DMS53 treated with DMSO at 0.1 percent for 48 hours (cell line): ENCODE data around the gene TMEM184A.
"Not testable (repeated sequence)": the region's sequence is repeated elsewhere in the genome, so short reads cannot be mapped to it uniquely, and the experiment has no call there.

ENCODE experiments used
- DNase-seq: peaks from one replicate; lab custom pipeline; 2025; ENCODE audit not compliant: unreplicated experiment; lab: John Stamatoyannopoulos, UW

TMEM184A gene

DNA sequence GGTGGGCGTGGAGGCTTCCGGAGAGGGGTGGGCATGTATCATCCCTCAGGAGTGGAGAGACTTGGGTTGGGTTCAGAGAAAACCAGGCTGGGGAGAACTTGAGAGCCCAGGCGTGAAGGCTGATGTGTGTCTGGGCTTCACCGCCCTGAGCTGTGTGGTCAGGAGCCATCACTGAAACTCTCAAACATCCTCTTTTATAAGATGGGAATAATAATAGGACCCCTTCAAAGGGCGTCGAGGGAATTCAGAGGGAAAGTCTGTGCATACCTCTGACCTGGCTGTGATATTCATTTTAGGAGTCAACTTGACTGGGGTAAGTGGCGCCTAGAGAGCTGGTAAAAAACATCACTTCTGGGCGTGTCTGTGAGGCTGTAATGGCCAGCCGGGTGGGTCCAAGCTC lies 34.9 kb upstream of the TMEM184A start:
- DNase-seq = no peak

DNA sequence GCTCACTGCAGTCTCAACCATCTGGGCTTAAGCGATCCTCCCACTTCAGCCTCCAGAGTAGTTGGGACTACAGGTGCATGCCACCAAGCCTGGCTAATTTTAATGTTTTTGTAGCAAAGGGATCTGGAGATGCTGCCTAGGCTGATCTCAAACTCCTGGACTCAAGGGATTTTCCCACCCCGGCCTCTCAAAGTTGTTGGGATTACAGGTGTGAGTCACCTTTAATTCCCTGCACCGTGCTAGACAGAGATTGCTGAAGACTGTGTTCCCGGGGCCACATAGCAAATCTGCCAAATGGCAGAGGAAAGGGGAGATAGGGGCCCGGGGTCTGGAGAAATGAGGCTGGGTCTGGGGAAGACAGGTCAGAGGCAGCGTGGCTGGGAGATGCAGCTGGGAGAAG lies 34.5 kb upstream of the TMEM184A start:
- DNase-seq = no peak

DNA sequence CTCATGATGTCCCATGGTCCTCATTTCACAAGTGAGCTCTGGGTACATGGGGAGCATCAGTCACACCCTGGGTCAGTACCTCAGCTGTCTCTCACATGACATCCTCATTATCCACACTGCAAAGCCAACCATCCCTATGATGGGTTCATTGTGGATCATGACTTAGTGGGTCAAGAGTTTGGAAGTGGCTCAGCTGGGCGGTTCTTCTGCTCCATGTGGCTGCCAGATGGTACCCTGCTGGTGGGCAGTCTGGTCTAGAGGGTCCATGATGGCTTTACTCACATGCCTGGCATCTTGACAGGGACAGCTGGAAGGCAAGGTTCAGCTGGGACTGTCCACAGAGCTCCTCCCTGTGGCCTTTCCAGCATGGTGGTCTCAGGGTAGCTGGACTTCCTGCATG lies 33.0 kb upstream of the TMEM184A start:
- DNase-seq = no peak

DNA sequence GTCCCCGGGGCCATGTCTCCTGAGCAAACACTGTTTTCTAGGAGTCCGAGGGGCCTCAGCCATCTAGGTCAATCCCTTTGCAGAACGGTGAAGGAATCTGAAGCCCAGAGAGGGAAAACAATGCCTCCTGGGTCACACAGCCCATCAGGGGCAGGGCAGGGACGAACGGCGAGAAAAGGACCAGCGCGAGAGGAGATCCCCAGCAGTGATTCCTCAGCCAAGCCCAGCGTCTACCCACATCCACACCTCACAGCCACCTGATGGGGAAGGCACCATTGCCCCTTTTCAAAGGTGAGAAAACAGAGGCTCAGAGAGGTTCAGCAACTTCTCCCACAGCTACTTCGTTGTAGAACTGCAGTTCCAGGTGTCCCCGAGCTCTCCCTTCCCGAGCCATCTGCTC lies 31.7 kb upstream of the TMEM184A start:
- DNase-seq = no peak

DNA sequence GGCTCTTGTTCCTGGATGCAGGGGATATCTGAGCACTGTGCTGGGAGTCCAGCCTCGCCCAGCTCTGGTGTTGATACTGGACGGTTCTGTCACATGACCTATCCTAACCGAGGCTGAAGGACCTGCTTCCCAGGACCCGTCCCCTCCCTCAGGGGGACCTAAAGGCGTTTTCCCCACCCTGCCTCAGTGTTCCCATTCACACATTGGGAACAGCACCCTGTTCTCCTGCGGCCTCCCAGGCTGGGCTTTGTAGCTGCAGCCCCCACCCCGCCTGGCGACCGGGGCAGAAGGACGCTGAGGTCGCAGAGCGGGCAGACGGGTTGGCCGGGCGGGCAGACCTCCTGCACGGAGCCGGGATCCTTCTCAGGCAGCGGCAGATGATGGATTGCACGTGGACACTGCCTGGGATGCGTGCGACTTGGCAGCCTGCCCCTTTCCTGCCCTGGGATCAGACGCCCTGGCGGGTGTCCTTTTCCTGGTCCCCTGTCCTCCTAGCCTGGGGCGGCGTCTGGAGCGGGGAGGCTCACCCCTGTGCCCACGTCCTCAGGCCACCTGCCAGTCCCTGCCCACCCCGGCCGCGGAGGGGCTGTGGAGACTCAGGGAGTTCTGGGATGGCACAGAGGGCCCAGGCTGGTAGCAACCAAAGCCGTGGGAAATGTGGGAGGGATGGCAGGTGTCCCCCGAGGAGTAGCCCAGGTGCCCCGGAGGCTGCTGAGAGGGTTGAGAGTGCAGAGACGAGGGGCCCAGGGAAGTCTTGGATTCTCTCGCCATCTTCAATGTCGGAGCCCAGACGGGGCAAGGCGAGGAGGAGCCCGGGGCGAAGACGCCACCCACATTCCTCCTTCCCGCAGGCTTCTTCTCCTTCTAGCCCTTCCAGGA lies 31.1 kb upstream of the TMEM184A start:
- no peak for DNase-seq

DNA sequence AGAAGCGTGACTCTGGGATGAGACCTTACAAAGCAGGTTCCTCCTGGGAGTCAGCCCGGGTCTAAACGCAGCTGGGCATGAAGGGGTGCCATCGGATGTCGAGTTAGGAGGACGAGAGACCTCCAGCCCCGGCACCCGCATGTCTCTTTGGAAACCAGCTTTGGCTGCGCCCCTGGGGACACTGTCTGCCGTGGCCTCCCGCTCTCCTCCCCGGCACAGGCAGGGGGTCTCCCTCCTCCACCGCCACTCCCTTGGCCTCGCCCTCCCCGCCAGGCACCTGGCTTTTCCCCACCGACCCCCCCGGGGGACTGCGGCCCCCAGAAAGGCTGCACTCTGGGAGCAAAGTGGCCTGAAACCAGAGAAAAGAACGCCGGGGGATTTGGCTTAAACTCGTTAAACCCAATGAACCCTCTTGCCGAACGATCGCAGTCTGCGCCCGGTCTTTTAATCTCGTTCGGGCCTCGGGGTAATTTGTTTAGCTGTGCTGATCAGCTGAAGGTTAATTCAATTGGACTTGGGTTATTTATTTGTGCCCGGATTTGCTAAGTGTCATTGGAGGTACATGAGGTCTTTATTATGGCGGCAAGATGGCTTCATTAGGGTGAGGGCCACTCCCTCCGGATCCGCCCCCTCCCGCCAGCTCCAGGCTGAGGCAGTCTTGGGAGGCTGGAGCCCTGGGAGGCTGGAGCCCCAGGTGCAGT lies 30.3 kb upstream of the TMEM184A start:
- DNase-seq = no peak

DNA sequence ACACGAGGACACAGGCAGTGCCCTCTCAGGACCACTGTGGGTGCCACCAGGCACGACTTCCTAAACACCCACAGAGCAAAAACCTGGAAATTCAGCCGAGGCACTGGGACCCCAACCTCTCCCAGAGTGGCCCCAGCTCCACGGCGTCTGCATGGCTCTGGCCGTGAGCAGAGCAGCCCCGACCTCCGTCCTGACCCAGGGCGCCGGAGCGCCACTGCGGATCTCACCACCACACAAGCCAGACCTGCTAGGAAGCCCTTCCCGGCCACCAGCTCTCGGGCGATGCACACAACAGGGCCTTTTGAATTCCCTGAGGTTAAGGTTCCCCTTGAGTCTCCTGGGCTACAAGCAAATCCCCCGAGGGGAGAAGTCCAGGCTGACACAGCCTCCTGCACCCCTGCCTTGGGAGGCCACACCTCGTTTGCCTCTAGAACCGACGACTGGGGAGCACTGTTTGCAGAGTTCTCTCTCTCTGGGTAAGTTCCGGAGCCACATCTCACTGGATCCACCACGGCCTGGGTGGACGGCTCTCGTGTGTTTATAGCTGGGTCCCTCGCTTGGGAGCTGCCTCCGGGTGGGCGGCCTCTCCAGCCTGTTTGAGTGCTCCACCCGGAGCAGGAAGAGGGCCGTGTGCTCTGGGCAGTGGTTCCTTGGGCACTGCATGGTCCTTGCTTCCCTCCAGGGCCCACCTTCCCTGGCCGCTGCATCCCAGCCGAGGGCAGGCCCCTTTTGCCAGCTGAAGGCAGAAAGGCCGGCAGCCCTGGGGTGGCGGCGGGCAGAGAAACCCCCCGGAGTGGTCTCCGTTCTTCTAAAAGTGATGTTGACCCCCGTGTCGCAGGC lies 29.4 kb upstream of the TMEM184A start:
- no peak for DNase-seq

DNA sequence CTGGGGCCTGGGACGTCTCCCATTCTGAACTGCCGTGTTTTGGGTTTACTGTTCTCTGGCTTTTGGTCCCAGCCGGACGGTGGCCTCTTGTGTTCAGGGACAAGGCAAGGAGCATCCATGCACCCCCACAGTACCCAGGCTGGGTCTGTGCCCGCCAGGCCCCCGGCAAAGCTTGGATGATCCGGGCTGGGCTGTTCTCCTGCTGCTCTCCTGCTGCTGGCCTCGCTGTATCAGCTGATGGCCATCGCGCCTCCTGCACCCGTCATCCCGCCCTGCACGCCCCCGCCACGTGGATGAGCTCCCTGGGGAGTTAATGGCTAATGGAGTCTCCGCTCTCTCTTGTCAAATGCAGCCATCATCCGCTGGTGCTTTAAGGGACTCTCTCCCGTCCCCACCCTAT lies 28.7 kb upstream of the TMEM184A start:
- no peak for DNase-seq

DNA sequence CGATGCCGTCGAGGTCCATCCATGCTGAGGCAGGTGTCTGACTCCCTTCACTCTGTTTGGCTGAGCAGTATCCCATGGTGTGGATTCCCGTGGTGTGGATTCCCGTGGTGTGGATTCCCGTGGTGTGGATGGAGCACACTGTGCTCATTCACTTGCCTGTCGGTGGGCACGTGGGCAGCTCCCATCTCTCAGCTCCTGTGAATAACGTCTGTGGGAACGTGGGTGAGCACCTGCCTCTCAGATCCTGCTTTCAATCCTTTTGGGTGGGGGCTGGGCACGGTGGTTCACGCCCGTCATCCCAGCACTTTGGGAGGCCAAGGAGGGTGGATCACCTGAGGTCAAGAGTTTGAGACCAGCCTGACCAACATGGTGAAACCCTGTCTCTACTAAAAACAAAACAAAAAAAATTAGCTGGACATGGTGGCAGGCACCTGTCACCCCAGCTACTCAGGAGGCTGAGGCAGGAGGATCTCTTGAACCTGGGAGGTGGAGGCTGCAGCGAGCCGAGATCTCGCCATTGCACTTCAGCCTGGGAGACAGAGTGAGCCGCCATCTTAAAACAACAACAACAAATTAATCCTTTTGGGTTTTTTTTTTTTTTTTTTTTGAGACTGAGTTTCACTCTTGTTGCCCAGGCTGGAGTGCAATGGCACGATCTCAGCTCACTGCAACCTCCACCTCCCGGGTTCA lies 27.4 kb upstream of the TMEM184A start:
- DNase-seq = not testable (repeated sequence)

DNA sequence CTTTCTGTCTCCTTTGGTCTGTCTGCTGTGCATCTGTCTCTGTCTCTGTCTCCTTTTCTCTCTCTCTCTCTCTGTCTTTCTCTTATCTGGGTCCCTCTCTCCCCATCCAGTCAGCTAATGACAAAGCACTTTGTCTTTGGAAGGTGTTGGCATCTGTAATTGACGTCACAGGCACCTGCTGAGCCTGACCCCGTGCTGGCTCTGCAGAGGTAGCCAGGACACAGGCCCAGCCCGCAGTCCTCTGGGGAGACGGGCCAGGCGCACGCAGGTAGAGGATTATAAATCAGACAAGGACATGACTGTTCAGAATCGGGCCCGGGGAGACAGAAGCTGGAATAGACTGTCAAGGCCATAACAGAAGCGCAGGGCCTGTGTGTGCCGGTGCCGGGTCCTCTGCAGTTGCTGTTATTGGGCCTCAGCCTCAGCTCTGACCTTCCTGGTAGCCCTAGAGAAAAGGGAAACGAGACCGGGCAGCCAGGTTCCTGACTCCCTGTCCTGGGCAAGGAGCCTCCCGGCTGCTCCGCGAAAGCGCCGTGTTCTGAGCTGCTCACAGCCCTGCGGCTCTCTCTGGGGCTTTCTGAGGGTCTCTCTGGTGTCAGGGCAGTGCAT lies 24.5 kb upstream of the TMEM184A start:
- DNase-seq = no peak

DNA sequence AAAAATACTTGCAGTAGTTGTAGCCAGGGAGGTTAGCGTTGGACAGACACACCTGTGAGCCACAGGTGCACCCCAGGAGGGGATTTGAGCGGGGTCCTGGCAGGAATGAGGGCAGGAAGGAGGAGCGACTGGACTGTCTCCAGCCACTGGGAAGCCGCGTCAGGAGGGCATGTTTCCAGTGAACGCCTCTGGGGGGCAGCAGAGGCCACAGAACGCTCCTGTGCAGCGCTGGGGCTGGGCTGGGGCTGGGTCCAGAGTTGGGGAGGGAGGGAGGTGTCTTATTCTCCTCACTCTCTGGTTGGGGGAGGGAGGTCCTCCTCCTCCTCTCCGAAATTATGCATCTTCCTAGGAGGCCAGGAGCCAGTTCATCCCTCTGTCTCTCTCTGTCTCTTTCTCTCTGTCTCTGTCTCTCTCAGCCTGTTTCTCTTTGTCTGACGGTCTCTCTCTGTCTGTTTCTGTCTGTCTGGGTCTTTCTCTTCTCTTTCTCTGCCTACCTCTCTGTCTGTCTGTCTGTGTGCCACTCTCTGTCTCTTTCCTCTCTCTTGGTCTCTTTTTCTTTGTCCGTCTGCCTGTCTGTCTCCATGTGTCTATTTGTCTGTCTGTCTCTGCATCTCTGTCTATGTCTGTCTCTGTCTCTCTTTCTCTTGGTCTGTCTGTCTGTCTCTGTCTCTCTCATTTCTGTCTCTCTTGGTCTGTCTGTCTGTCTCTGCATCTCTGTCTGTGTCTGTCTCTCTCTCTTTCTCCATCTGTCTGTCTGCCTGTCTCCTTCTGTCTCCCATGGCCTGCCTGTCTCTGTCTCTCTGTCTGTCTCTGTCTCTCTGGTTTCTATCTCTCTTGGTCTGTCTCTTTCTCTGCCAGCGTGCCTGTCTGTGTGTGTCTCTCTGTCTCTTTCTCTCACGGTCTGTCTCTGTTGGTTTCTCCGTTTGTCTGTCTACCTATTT lies 23.7 kb upstream of the TMEM184A start:
- DNase-seq = peak; percentile 17

DNA sequence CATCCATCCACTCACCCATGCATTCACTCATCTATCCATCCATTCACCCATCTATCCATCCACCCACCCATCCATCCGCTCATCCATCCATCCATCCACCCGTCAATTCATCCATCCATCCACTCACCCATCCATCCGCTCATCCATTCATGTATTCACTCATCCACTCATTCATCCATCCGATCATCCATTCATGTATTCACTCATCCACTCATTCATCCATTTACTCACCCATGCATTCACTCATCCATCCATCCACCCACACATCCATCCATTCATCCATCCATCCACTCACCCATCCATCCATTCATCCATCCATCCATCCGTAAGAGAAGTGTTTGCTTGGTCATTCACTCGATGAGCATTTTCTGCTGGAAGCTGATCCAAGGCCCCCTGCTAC lies 22.5 kb upstream of the TMEM184A start:
- no peak for DNase-seq

DNA sequence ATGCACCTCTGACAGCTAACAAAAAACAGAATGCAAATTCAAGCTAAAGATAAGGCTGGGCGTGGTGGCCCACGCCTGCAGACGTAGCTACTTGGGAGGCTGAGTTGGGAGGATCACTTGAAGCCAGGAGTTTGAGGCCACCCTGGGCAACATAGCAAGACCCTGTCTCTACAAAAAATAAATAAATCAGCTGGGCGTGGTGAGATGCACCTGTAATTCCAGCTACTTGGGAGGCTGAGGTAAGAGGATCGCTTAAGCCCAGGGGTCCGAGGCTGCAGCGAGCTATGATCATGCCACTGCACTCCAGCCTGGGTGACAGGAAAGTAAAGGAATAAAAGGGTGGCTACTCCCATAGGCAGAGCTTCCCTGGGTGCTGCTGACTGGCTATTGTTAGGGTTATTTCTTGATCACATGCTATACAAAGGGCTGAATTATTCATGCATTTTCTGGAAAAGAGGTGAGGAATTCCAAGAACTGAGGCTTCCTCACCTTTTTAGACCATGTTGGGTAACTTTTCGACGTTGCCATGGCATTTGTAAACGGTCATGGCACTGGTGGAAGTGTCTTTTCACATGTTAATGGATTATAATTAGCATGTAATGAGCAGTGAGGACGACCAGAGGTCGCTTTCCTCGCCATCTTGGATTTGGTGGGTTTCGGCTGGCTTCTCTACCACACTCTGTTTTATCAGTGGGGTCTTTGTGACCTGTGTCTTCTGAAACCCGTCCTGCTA lies 20.7 kb upstream of the TMEM184A start:
- DNase-seq = no peak

DNA sequence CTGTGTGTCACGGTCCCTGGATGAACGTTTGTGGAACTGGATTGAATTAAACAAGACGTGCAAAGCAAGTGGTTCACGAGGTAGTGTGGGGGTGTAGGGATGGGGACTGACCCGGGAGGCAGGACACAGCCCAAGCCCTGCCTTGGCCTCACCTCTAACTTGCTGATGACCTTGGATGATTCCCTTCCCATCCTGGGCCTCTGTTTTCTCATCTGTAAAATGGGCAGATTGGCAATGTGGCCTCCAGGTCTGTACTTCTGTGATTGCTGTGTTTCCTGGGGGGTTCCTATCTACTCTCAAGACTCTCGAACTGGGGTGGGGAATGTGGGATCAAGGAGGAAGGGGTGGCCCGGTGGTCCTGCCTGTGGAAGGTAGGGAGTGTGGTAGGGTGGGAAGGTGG lies 19.8 kb upstream of the TMEM184A start:
- no peak for DNase-seq

DNA sequence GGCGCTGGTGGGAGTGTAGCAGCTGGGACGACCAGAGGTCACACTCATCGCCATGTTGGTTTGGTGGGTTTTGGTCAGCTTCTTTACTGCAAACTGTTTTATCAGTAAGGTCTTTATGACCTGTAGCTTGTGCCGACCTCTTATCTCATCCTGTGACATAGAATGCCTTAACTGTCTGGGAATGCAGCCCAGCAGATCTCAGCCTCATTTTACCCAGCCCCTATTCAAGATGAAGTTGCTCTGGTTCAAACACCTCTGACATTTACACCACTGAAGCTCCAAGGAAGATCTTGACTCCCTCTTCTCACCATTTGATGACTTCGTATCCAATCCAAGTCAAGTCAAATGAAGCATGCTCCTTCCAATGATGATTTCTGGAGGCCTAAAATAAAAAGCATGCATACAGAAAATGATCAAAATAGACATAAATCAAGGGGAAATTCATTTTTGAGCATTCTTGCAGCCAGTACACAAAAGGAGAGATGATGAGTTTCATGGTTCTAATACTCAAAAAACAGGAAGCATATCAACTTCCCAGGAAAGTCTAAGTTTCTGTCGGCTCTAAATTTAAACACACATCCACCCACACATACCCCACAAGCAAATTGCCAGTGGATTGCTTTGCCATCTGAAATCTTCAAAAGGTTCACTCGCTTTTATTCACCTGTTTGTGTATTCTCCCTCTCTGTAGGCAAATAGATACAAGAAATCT lies 16.3 kb upstream of the TMEM184A start:
- DNase-seq = no peak

DNA sequence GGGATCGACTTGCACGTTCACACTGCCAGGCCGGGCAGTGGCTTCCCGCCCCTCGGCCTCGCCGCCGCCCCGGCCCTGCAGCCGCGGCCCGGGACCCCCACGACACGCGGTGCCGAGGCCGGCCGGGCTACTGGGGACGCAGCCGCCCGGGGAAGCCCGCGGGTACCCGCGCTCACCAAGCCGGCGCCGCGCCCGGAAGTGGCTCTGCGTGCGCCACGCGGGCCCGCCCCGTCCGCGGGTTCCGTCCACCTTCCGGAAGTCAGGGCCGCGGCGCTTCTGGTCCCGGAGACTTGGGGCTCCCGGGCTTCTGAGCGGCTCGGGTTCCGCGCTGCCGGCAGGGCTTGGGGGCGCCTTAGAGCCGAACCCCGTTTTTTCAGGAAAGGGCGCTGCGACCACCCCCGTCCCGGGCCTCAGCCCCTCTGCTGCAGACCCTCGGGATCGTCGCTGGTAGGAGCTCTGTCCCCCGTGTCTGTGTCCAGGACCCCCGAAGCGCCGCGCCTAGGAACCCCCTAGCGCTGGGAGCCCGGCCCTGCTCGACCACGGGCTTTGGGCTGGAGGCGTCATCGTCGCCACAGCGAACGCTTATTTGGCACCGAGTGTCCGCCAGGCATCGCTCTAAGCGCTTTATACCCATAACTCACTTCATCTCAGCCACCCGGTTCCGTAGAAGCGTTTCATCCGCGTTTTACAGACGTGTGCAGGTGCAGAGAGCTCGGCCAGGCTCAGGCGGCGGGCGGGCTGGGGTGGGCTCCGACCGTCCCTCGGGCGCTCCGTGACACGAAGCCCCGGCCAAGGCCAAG lies 14.0 kb upstream of the TMEM184A start, which contains the start of gene PSMG3:
Gene PSMG3 (minus strand): TSS at position 200 of the 800 bp plus-strand sequence. CDS start 693 bp downstream, outside the sequence.
- peak; percentile 60 for DNase-seq

DNA sequence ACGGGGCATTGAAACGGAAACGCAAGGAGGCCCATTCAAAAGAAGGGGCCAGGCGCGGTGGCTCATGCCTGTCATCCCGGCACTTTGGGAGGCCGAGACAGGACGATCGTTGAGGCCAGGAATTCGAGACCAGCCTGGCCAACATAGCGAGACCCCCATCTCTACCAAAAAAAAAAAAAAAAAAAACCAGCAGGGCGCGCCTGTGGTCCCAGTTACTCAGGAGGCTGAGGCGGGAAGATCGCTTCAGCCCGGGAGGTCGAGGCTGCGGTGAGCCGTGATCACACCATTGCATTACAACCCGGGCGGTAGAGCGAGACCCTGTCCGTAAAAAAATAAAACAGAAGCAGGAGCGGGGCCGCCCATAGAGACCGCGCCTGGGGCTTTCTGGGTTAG lies 13.4 kb upstream of the TMEM184A start:
- no peak for DNase-seq
